GM12878 (cell line): ENCODE measurements around the gene PRM2. TPM values are rescaled to one million over a fixed set of nuclear protein-coding genes. Genes with fewer than 3 reads are reported as not detected.

Source experiments
- CEBPB ChIP-seq, 2 experiments: fragments of 150-350 bp in 1 of 2; IDR thresholded peaks; 2 replicates each; pipeline ENCODE4 v1.6.1; 2012 to 2014; ENCODE audit warnings: low read depth in 2 of 2, low read length in 2 of 2, borderline replicate concordance in 1 of 2, inconsistent platforms in 1 of 2
- CREM ChIP-seq: IDR thresholded peaks from 2 replicates; pipeline ENCODE4 v1.6.1; 2014; ENCODE audit warnings: antibody characterized with exemption, low read depth
- DPF2 ChIP-seq: fragments of 450-650 bp; IDR thresholded peaks from 2 replicates; pipeline ENCODE4 v1.6.1; 2017; ENCODE audit warnings: mild to moderate bottlenecking
- JUNB ChIP-seq: IDR thresholded peaks from 2 replicates; pipeline ENCODE4 v1.6.1; 2016; ENCODE audit warnings: antibody characterized with exemption, mild to moderate bottlenecking
- NR2F1 ChIP-seq: fragments of 450-650 bp; conservative IDR thresholded peaks from 2 replicates; pipeline ENCODE4 v1.6.1; 2017; ENCODE audit warnings: mild to moderate bottlenecking
- RAD51 ChIP-seq: fragments of 450-650 bp; IDR thresholded peaks from 2 replicates; pipeline ENCODE4 v1.6.1; 2016; ENCODE audit warnings: moderate library complexity, mild to moderate bottlenecking, inconsistent platforms
- RFX5 ChIP-seq: IDR thresholded peaks from 2 replicates; pipeline ENCODE4 v1.6.1; 2011; ENCODE audit warnings: low read depth, low read length, improper control_type of control experiment
- SMARCA5 ChIP-seq: fragments of 450-650 bp; IDR thresholded peaks from 2 replicates; pipeline ENCODE4 v1.6.1; 2017; ENCODE audit warnings: mild to moderate bottlenecking
- ZNF687 ChIP-seq: fragments of 450-650 bp; IDR thresholded peaks from 2 replicates; pipeline ENCODE4 v1.6.1; 2017; ENCODE audit warnings: mild to moderate bottlenecking, moderate library complexity
- polyA plus RNA-seq, 11 experiments: library from polyadenylated mRNA; depleted of rRNA in 4 of 11; unstranded in 6 of 11; stranded (reverse) in 5 of 11; fragments of >200 nt; fragmentation: Nextera tagmentation in 4 of 11; fragmentation: Illumina TruSeq in 1 of 11; extraction: Ambion mirVana in 4 of 11; extraction: Trizol in 1 of 11; gene quantifications; 1 replicate in 1 of 11; 2 replicates in 10 of 11; pipeline versions ENCODE4 v1.2.1 to v1.2.3, GENCODE V29; 2011 to 2016; ENCODE audit warnings: inconsistent platforms in 2 of 11, missing spikeins in 2 of 11, low read depth in 1 of 11
- total RNA-seq, 4 experiments: library from RNA; depleted of rRNA in 3 of 4; stranded (reverse); fragments of >200 nt in 3 of 4; fragmentation: Illumina TruSeq in 1 of 4; extraction: Trizol in 1 of 4; gene quantifications; 2 replicates each; pipeline versions ENCODE4 v1.2.1 to v1.2.3, GENCODE V29; 2013 to 2021
- TF ChIP-seq, protein P1 (sequence below): fragments of 450-650 bp; IDR thresholded peaks from 2 replicates; pipeline ENCODE4 v1.6.1; 2017; ENCODE audit warnings: borderline replicate concordance
- TF ChIP-seq, protein P2 (sequence below): fragments of 450-650 bp; IDR thresholded peaks from 2 replicates; pipeline ENCODE4 v1.6.1; 2016; ENCODE audit warnings: mild to moderate bottlenecking

Gene PRM2
- total and polyA plus RNA-seq, 10 of the 15 experiments (the other 5 are each of a cell fraction or from before 2014, with no cell fraction given): not detected

DNA sequence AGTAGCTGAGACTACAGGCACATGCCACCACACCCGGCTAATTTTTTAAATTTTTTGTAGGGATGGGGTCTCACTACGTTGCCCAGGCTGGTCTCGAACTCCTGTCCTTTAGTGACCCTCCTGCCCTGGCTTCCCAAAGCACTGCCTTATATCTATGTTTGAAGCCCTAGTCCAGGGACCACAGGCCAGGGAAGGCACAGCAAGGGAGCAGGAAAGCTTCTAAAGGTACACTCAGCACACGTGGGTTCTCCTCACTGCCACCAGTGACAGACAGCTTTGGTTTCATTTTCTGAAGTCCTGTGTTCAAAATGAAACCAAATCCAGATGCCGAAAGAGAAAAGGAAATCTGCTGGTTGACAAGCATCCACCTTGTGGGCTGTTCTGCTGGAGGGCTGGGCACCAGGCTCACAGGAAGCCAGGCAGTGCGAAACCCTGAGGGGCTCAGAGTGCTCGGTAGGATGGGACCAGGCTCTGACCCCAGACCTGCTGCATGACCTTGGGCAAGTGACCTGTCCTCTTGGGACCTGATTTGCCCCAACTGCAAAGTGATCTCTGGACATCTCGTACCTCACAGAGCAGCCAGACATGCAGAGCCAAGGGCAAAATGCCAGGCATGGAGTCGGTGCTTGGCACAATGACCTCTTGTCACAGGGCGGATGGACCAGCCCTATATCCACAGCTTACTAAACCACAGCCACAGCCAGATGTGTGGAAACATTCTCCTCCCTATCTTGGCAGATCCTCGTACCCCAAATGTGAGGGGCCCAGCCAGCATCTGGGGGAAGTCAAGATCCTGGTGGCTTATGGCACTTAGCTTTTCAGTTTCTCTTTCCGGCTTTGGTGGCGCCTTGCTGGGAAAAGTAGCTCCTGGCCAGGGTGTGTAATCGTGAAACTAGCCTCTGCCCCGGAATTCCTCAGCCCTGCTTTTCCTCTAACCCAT is 17.5 kb downstream of the PRM2 start (continued):
- 0 out of 2 replicates have a peak, but pooled peaks have one; percentile 8 for TF ChIP-seq CREM
- 0 out of 2 replicates have a peak, but pooled peaks have one; percentile 52 for TF ChIP-seq ZNF687
- TF ChIP-seq CEBPB (IDR thresholded peaks at IDR 0.05; ENCODE audit: borderline replicate concordance in 1 of 2, low read depth in 2 of 2, low read length in 2 of 2): no peak
- TF ChIP-seq RFX5: no peak
- TF ChIP-seq NR2F1: peak; percentile 71
- TF ChIP-seq SMARCA5: peak; percentile 40; the same call in 1 of the 2 replicates
- TF ChIP-seq JUNB: peak; percentile 48
- TF ChIP-seq, protein P1, sequence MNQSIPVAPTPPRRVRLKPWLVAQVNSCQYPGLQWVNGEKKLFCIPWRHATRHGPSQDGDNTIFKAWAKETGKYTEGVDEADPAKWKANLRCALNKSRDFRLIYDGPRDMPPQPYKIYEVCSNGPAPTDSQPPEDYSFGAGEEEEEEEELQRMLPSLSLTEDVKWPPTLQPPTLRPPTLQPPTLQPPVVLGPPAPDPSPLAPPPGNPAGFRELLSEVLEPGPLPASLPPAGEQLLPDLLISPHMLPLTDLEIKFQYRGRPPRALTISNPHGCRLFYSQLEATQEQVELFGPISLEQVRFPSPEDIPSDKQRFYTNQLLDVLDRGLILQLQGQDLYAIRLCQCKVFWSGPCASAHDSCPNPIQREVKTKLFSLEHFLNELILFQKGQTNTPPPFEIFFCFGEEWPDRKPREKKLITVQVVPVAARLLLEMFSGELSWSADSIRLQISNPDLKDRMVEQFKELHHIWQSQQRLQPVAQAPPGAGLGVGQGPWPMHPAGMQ: no peak
- TF ChIP-seq, protein P2, sequence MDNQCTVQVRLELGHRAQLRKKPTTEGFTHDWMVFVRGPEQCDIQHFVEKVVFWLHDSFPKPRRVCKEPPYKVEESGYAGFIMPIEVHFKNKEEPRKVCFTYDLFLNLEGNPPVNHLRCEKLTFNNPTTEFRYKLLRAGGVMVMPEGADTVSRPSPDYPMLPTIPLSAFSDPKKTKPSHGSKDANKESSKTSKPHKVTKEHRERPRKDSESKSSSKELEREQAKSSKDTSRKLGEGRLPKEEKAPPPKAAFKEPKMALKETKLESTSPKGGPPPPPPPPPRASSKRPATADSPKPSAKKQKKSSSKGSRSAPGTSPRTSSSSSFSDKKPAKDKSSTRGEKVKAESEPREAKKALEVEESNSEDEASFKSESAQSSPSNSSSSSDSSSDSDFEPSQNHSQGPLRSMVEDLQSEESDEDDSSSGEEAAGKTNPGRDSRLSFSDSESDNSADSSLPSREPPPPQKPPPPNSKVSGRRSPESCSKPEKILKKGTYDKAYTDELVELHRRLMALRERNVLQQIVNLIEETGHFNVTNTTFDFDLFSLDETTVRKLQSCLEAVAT: peak; percentile 19; the same call in 1 of the 2 replicates
- TF ChIP-seq RAD51: peak; percentile 73
- TF ChIP-seq DPF2: peak; percentile 59; the same call in 1 of the 2 replicates
